Stimulated activated CD8-positive, alpha-beta memory T cell treated with anti-CD3 and anti-CD28 coated beads, Interleukin-2, amount 100 ng/mL, for 48 hours (primary cell): ENCODE results near the gene ERF.

Experiments
- DNase-seq, 2 donors: peaks; one replicate each; pipeline ENCODE4 v3.0.0-alpha.2; 2020; ENCODE audit warnings: low read depth in 2 of 2

ERF gene

GRCh38 chr19:42216653-42217519 lies 38.0 kb downstream of the ERF start:
- peak; percentile 13 to 23 for DNase-seq

- no peak for DNase-seq
These were observed 40.0 kb downstream of the ERF start for GRCh38 chr19:42214810-42215485.

GRCh38 chr19:42212886-42213285 lies 42.0 kb downstream of the ERF start:
- DNase-seq = no peak

GRCh38 chr19:42208612-42209011 lies 46.3 kb downstream of the ERF start:
- no peak for DNase-seq

GRCh38 chr19:42207767-42208271 lies 47.1 kb downstream of the ERF start:
- DNase-seq = no peak

GRCh38 chr19:42206871-42207755 lies 47.8 kb downstream of the ERF start:
- no peak for DNase-seq

- no peak for DNase-seq
These were observed 50.3 kb downstream of the ERF start for GRCh38 chr19:42204664-42205063.

GRCh38 chr19:42203700-42204099 lies 51.2 kb downstream of the ERF start:
- DNase-seq = no peak

- no peak for DNase-seq
These were observed 52.5 kb downstream of the ERF start for GRCh38 chr19:42202290-42202880.

- DNase-seq = peak in 1 of 2 donors; percentile 38
These were observed 53.2 kb downstream of the ERF start for GRCh38 chr19:42201489-42202289.

GRCh38 chr19:42200116-42200715 lies 54.7 kb downstream of the ERF start:
- DNase-seq = no peak

GRCh38 chr19:42199440-42200115 lies 55.4 kb downstream of the ERF start:
- DNase-seq = peak; percentile 49 to 61

- peak in 1 of 2 donors; percentile 44 for DNase-seq
These were observed 56.1 kb downstream of the ERF start for GRCh38 chr19:42198676-42199439.
